H9 (cell line): ENCODE data around the gene HIRIP3. TPM values are rescaled to one million over a fixed set of nuclear protein-coding genes. Genes with fewer than 3 reads are reported as not detected.

ENCODE experiments used
- DNase-seq: peaks from one replicate; pipeline ENCODE4 v3.0.0-alpha.2; 2017
- H2AFZ ChIP-seq: one replicate; pipeline ENCODE4 v1.6.1; 2013; ENCODE audit warnings: mild to moderate bottlenecking, low read length, control low read depth, moderate library complexity
- H2AK5ac ChIP-seq: 2 replicates; pipeline ENCODE4 v1.6.1; 2013; ENCODE audit warnings: low read length, control low read depth, mixed read lengths; ENCODE audit not compliant: insufficient read length
- H2BK120ac ChIP-seq: one replicate; pipeline ENCODE4 v1.6.1; 2013; ENCODE audit warnings: low read depth, mild to moderate bottlenecking, low read length, control low read depth, inconsistent platforms; ENCODE audit not compliant: poor library complexity, severe bottlenecking
- H2BK12ac ChIP-seq: 2 replicates; pipeline ENCODE4 v1.6.1; 2013; ENCODE audit warnings: low read length, control low read depth, mixed read lengths, low read depth; ENCODE audit not compliant: insufficient read length
- H2BK15ac ChIP-seq: 2 replicates; pipeline ENCODE4 v1.6.1; 2013; ENCODE audit warnings: low read depth, low read length, control low read depth
- H2BK20ac ChIP-seq: one replicate; pipeline ENCODE4 v1.6.1; 2013; ENCODE audit warnings: low read depth, mild to moderate bottlenecking, low read length, control low read depth, inconsistent platforms; ENCODE audit not compliant: poor library complexity, severe bottlenecking
- H2BK5ac ChIP-seq: 2 replicates; pipeline ENCODE4 v1.6.1; 2013; ENCODE audit warnings: low read length, control low read depth, mixed read lengths; ENCODE audit not compliant: insufficient read length
- H3K14ac ChIP-seq: 2 replicates; pipeline ENCODE4 v1.6.1; 2013; ENCODE audit warnings: low read length, control low read depth; ENCODE audit not compliant: insufficient read depth
- H3K18ac ChIP-seq: 2 replicates; pipeline ENCODE4 v1.6.1; 2013; ENCODE audit warnings: low read depth, mild to moderate bottlenecking, mixed read lengths, low read length, control low read depth; ENCODE audit not compliant: insufficient read length
- H3K23ac ChIP-seq: 2 replicates; pipeline ENCODE4 v1.6.1; 2013; ENCODE audit warnings: low read length, control low read depth, mixed read lengths, low read depth; ENCODE audit not compliant: insufficient read length
- H3K23me2 ChIP-seq: 2 replicates; pipeline ENCODE4 v1.6.1; 2013; ENCODE audit warnings: low read depth, mild to moderate bottlenecking, mixed read lengths, low read length, control low read depth; ENCODE audit not compliant: insufficient read length, poor library complexity, severe bottlenecking
- H3K27ac ChIP-seq: 2 replicates; pipeline ENCODE4 v1.5.1; 2013; ENCODE audit warnings: low read length, control low read depth, mixed read lengths, low read depth; ENCODE audit not compliant: insufficient read length
- H3K27me3 ChIP-seq: 2 replicates; pipeline ENCODE4 v1.6.1; 2013; ENCODE audit warnings: low read length, control low read depth, inconsistent platforms; ENCODE audit not compliant: insufficient read depth
- H3K4ac ChIP-seq: 2 replicates; pipeline ENCODE4 v1.6.1; 2013; ENCODE audit warnings: low read depth, mild to moderate bottlenecking, control low read depth, inconsistent platforms, low read length, moderate library complexity
- H3K4me1 ChIP-seq: 2 replicates; pipeline ENCODE4 v1.6.1; 2013; ENCODE audit warnings: low read length, control low read depth, inconsistent platforms; ENCODE audit not compliant: insufficient read depth
- H3K4me2 ChIP-seq: 2 replicates; pipeline ENCODE4 v1.6.1; 2013; ENCODE audit warnings: low read length, control low read depth, mixed read lengths; ENCODE audit not compliant: insufficient read length, insufficient read depth
- H3K56ac ChIP-seq: 2 replicates; pipeline ENCODE4 v1.6.1; 2013; ENCODE audit warnings: low read depth, mild to moderate bottlenecking, mixed read lengths, low read length, control low read depth; ENCODE audit not compliant: insufficient read length
- H3K79me1 ChIP-seq: 2 replicates; pipeline ENCODE4 v1.6.1; 2013; ENCODE audit warnings: low read depth, mild to moderate bottlenecking, moderate library complexity, low read length, control low read depth, inconsistent platforms; ENCODE audit not compliant: insufficient read depth, poor library complexity, severe bottlenecking
- H3K79me2 ChIP-seq: 2 replicates; pipeline ENCODE4 v1.6.1; 2013; ENCODE audit warnings: low read length, control low read depth, inconsistent platforms; ENCODE audit not compliant: insufficient read depth
- H3K9ac ChIP-seq: 2 replicates; pipeline ENCODE4 v1.6.1; 2013; ENCODE audit warnings: low read length, control low read depth, mixed read lengths; ENCODE audit not compliant: insufficient read length; ENCODE audit errors: extremely low read depth
- H3K9me3 ChIP-seq: one replicate; pipeline ENCODE4 v1.6.1; 2013; ENCODE audit warnings: low read depth, low read length, inconsistent platforms; ENCODE audit not compliant: control insufficient read depth
- H3T11ph ChIP-seq: one replicate; pipeline ENCODE4 v1.6.1; 2013; ENCODE audit warnings: mild to moderate bottlenecking, low read length, control low read depth, inconsistent platforms
- H4K20me1 ChIP-seq: one replicate; pipeline ENCODE4 v1.6.1; 2013; ENCODE audit not compliant: control insufficient read depth, insufficient read length, insufficient read depth
- H4K5ac ChIP-seq: 2 replicates; pipeline ENCODE4 v1.6.1; 2013; ENCODE audit warnings: low read depth, mild to moderate bottlenecking, mixed read lengths, low read length, control low read depth; ENCODE audit not compliant: insufficient read length
- H4K8ac ChIP-seq: replicated peaks from 2 replicates; pipeline ENCODE4 v1.6.1; 2013; ENCODE audit warnings: low read length, control low read depth, mixed read lengths, low read depth; ENCODE audit not compliant: insufficient read length
- H4K91ac ChIP-seq: 2 replicates; pipeline ENCODE4 v1.6.1; 2013; ENCODE audit warnings: low read depth, mild to moderate bottlenecking, moderate library complexity, mixed read lengths, low read length, control low read depth; ENCODE audit not compliant: insufficient read length
- H3K27ac Mint-ChIP-seq, 3 experiments: 2 replicates in 2 of 3; 3 replicates in 1 of 3; pipeline ENCODE4 v1.8.0; 2020 to 2021; ENCODE audit warnings: mixed read lengths in 3 of 3, mild to moderate bottlenecking in 1 of 3, moderate library complexity in 1 of 3
- H3K27me3 Mint-ChIP-seq: 2 replicates; pipeline ENCODE4 v1.8.0; 2021; ENCODE audit warnings: low read depth, mild to moderate bottlenecking, moderate library complexity, mixed read lengths
- H3K36me3 Mint-ChIP-seq, 3 experiments: 2 replicates in 2 of 3; 3 replicates in 1 of 3; pipeline ENCODE4 v1.8.0; 2020 to 2021; ENCODE audit warnings: low read depth in 3 of 3, mixed read lengths in 3 of 3; ENCODE audit not compliant: insufficient read depth in 1 of 3
- H3K4me1 Mint-ChIP-seq, 2 experiments: 2 replicates each; pipeline ENCODE4 v1.8.0; 2020; ENCODE audit warnings: mixed read lengths in 2 of 2
- H3K4me3 Mint-ChIP-seq, 2 experiments: 2 replicates in 1 of 2; 3 replicates in 1 of 2; pipeline ENCODE4 v1.8.0; 2020 to 2021; ENCODE audit warnings: mild to moderate bottlenecking in 2 of 2, mixed read lengths in 2 of 2, moderate library complexity in 1 of 2
- H3K9me3 Mint-ChIP-seq, 2 experiments: 2 replicates in 1 of 2; 3 replicates in 1 of 2; pipeline ENCODE4 v1.8.0; 2020; ENCODE audit warnings: mild to moderate bottlenecking in 2 of 2, mixed read lengths in 2 of 2, moderate library complexity in 1 of 2
- WGBS: extraction: QIAGEN DNeasy Blood & Tissue Kit; methylation state at CpG from one replicate; pipeline ENCODE4 v1.1.7; 2013; ENCODE audit warnings: missing lambda C conversion rate, low lambda C conversion rate, mixed read lengths; ENCODE audit not compliant: insufficient read length; ENCODE audit errors: extremely low coverage; 5-methylcytosine and 5-hydroxymethylcytosine counted together
- total RNA-seq: library from RNA; stranded (reverse); gene quantifications from 2 replicates; pipeline ENCODE4 v1.2.1, GENCODE V29; 2021
- TF ChIP-seq, protein P1 (sequence below): fragments of 200-600 bp; sonication (generic); conservative IDR thresholded peaks from 3 replicates; pipeline ENCODE4 v1.8.0; 2021; ENCODE audit warnings: antibody characterized with exemption, mild to moderate bottlenecking

The HIRIP3 gene
- total RNA-seq, 1 experiment from 2014 or later: 21.6 TPM

DNA sequence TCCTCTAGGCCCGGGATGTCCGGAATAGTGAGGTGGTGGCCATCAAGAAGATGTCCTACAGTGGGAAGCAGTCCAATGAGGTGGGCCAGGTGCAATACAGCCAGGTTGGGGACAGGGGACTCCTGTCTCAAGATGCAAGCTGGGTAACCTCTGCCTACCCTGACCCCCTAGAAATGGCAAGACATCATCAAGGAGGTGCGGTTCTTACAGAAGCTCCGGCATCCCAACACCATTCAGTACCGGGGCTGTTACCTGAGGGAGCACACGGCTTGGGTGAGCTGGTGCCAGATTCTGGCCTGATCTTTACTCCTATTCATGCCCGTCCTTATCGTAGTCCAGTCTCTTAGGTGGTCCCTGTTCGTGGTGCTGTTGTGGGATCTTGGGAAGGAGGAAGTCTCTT is 17.3 kb downstream of the HIRIP3 start:
- H3K23me2 ChIP-seq: peaks cover 14% of the 10 kb centered on the region
- Mint-ChIP-seq H3K36me3 (peaks cover 33 to 52% (median 47%) of the 10 kb centered on the region in 3 experiments), H3K4me3 (no peak overlapping the region)

More for the DNA sequence above, 17.3 kb downstream of the HIRIP3 start:
- no peak overlapping the region for H3K18ac ChIP-seq
- H3K79me1 ChIP-seq: peaks cover 7% of the 10 kb centered on the region
- H3K9ac ChIP-seq: no peak overlapping the region
- Mint-ChIP-seq H3K27me3 (peaks cover 3% of the 10 kb centered on the region), H3K4me1 (peaks cover 29% of the 10 kb centered on the region in 2 experiments), H3K9me3 (peaks cover 3% of the 10 kb centered on the region in 2 experiments), H3K27ac (peak overlapping the region in 1 of 3 experiments; percentile 25; a peak in 1 of 7 replicates)
- H3K56ac ChIP-seq: no peak overlapping the region
- no peak overlapping the region for H3K27ac ChIP-seq
- H3T11ph ChIP-seq: no peak overlapping the region
- no peak overlapping the region for H3K23ac ChIP-seq
- no peak overlapping the region for H2BK5ac ChIP-seq
- peaks cover 3% of the 10 kb centered on the region; the same call in 1 of the 2 replicates for H3K4me1 ChIP-seq
- no peak overlapping the region for H2AK5ac ChIP-seq
- no peaks in the 10 kb centered on the region for H3K9me3 ChIP-seq
- no peak overlapping the region for H2BK15ac ChIP-seq
- H4K91ac ChIP-seq: no peak overlapping the region
- peaks cover 5% of the 10 kb centered on the region; the same call in 1 of the 2 replicates for H3K79me2 ChIP-seq
- no peak overlapping the region for H2BK12ac ChIP-seq
- no peak overlapping the region for H3K4me2 ChIP-seq
- WGBS: no CpG with 5 or more reads among the region's 9 CpGs
- no peaks in the 10 kb centered on the region for H4K20me1 ChIP-seq
- H3K4ac ChIP-seq: no peak overlapping the region
- no peak overlapping the region for H2BK120ac ChIP-seq
- TF ChIP-seq, protein P1, sequence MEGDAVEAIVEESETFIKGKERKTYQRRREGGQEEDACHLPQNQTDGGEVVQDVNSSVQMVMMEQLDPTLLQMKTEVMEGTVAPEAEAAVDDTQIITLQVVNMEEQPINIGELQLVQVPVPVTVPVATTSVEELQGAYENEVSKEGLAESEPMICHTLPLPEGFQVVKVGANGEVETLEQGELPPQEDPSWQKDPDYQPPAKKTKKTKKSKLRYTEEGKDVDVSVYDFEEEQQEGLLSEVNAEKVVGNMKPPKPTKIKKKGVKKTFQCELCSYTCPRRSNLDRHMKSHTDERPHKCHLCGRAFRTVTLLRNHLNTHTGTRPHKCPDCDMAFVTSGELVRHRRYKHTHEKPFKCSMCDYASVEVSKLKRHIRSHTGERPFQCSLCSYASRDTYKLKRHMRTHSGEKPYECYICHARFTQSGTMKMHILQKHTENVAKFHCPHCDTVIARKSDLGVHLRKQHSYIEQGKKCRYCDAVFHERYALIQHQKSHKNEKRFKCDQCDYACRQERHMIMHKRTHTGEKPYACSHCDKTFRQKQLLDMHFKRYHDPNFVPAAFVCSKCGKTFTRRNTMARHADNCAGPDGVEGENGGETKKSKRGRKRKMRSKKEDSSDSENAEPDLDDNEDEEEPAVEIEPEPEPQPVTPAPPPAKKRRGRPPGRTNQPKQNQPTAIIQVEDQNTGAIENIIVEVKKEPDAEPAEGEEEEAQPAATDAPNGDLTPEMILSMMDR: no peak
- no peak overlapping the region for H4K5ac ChIP-seq
- H4K8ac ChIP-seq: no peak overlapping the region
- no peak overlapping the region for H3K14ac ChIP-seq
- DNase-seq: no peak
- H2BK20ac ChIP-seq: no peak overlapping the region
- H2AFZ ChIP-seq: no peak overlapping the region
- no peaks in the 10 kb centered on the region for H3K27me3 ChIP-seq
